Limb (tissue), 2 donors: Measurements from ENCODE around the gene FAM120B.
"Not testable (repeated sequence)": the region's sequence is repeated elsewhere in the genome, so short reads cannot be mapped to it uniquely, and the experiment has no call there.

ENCODE experiments used
- DNase-seq, 2 donors: peaks; one replicate each; pipeline ENCODE4 v3.0.0-alpha.2; 2016; ENCODE audit errors: extremely low spot score in 2 of 2

The FAM120B gene

DNA sequence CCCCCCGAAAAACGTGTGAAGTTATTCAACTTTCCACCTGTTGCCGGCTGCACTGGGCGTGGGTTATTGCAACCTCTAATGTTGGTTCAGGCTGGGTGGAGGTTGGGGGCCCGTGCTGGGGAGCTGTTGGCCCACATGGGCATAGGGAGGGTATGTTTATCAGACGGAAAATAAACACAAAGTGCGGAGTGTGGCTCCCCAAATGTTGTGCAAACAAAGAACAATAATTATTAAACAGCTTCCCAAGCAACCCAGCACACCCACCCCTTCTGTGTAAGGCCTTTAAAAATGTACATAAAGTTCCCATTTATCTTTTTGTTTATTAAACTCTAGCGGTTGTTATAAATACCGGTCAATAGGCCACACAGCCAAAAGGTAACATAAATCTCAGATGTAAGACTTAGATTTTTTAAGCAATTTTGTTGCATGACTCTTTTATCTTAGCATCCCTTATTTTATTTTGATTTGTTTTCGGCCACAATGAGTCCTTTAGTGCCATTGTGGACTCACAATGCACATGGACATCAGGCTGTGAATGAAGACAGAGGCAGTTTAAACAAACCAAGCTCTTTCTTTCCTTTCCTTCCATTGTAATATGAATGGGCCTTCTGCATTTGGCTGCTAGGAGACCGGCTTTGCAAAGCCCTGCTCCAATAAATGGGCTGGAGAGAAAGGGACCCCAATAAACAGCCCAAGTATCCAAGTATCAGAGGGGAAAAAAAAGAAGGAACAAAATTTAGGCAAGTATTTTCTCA is 8.8 kb upstream of the FAM120B start:
- DNase-seq, result no peak

DNA sequence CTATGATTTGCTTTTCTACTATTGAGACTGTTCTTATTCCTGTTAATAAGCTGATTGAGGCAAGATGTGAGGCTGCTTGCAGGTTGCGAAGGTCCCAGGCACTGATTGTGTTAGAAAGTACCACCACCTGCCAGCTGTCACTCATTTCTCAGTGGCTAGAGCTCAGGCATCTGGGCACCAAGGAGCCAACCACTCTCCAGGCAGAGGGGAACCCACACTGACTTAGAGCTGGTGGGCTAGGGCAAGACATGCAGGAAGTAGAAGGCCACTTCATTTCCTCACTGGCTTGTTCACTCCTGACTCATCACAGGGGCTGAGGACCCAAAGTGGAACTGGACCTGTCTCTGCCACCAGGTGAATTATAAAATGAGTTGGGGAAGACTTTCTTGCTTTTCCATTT is 7.9 kb upstream of the FAM120B start:
- DNase-seq, result no peak

DNA sequence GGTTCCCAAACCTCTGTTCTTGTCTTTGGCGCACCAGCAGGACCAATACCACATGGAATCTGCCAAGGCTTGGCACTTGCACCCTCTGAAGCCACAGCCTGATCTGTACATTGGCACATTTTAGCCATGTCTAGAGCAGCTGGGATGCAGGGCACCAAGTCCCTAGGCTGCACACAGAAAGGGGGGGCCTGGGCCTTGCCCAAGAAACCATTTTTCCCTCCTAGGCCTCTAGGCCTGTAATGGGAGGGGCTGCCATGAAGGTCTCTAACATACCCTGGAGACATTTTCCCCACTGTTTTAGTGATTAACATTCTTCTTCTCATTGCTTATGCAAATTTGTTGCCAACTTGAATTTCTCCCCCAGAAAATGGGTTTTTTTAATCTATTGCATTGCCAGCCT is 5.4 kb upstream of the FAM120B start:
- DNase-seq, result no peak

DNA sequence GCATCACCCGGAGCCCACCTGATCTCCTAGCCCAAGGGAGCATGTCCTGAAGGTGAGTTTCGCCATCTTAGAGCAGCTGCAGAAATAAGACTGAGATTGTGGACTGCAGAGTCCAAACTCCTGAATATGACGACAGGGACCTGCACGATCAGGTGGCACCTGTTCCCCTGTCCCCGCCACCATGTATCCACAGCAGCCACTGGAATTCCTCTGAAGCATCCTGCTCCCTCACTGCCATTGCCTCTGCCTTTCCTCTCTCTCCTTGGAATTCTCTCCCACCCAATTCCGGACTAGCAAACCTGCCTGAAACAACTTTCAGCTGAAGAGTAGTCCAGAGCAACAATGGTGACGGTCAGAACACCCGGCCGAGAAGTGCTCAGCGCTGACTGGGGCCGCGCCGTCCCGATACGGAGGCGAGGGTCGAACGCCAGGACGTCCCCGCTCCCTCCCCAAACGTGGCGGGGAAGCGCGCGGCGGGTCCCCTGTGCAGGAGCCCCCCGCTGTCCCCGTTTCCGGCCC is 694 bp upstream of the FAM120B start:
- DNase-seq, result no peak

DNA sequence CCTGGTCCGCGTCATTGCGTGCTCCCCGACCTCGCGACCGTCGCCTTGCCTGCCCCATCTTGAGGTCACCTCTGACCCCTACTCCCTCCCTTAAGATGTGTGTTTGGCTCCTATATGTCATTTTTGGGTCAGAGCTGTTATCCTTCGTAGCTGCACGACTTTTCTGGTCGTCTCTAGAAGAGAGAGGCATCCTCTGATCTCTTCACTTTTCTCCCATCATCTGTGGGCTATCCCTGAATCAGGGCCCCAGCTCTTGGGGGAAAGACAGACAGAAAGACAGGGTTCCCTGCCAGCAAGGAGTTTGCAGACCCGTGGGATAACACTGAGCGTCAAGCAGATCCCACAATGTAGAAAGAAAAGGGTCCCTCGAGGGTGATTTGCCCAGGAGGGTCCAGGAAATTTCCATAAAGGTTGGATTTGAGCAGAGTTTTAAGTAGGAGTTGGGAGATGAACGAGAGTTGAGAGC is 555 bp downstream of the FAM120B start:
- DNase-seq, result no peak

DNA sequence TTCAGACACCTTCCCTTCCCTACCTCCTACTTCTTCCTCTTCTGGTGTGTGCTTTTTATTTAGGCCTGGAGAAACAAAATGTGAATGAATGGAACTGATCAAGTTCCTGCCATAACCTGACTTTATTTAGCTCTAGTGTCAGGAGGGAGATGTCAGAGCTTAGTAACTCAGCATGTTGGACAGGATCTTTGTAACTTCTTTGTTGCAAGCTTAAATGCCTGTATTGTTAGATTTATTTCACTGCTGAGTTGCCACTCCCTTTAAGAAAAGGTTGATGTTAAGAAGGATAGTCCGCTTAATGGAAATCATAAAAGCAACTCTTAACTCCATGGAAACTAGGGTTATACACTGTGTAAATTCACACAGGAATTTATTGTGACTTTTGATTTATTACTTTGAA is 2.2 kb downstream of the FAM120B start:
- no peak for DNase-seq

DNA sequence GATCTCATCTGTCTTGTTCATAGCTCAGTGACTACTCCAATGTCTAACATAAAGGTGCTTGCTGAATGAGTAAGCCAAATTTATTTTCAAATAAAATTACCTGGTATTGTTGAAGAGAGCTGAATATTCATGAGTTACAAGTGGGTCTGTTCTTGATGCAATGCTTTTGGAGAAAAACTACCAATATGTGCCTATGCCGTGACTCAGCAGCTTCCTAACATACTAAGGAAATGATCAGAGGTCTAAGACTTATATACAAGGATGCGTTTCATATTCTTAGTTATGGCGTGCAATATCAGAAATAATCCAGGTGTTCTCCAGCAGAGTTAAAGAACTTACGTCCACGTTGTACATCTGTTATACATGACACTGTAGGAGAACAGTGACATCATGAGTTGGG is 5.1 kb downstream of the FAM120B start:
- no peak for DNase-seq

DNA sequence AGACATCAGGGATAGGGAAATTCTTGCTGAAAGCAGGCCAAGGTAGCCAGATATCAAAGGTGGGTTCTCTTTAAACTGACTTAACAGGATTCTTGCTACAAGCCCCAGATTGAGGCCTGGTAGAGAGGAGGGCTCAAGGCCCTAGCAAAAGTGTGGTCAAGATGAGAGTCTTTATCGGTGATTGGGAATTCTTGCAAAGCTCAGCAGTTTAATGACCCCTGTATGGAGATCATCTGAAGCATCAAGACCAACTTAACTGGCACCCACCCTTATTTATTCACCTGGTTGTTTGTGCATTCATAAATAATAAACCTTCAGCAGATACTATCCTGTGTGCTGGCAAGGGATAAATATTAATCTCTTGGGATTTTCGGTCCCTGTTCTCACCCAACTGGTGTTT is 6.3 kb downstream of the FAM120B start:
- no peak for DNase-seq

DNA sequence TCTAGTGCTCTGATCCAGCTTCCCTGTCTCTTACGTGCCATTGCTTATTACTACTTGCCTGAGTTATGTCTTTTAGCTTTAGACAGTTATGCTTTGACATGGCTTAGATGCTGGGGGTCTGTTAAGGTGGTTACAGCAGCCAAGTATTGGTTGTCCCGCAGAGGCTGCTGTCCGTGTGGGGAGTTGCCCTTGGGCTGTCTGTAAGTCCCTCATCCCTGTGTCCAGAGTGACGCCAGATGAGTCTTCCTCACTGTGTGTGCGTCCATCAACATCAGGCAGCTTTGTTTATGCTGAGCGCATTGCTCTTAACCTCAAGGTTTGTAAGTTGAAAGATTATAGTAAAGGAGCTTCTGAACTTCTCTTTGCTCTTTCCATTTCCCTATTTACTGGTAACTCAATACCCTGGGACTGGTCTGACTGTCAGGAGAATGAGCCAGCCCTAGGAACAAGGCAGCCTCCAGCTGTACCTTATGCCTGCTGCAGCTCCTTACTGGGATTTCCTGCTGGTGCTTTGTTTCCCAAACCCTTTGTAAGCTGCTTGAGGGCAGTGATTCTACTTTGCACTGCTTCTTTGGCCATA is 7.2 kb downstream of the FAM120B start:
- no peak for DNase-seq

DNA sequence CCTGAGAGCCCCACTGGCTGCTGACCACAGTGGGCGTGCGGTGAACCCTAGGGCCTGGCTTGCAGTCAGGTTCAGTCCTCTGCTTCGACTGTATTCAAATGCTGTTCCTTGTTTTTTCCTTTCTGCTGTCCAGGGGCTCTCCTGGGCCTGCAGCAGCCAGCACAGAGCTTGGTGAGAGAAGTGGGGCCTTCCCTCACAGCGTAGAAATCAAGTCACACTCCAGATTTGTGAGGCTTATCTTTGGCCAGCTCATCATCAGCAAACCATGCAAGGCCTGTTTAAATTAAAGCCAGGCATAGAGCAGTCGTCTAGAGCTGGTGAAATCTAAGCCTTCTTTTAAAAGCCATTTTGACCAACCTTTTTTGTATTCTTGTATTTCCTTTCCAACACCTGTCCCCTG is 8.4 kb downstream of the FAM120B start:
- no peak for DNase-seq

DNA sequence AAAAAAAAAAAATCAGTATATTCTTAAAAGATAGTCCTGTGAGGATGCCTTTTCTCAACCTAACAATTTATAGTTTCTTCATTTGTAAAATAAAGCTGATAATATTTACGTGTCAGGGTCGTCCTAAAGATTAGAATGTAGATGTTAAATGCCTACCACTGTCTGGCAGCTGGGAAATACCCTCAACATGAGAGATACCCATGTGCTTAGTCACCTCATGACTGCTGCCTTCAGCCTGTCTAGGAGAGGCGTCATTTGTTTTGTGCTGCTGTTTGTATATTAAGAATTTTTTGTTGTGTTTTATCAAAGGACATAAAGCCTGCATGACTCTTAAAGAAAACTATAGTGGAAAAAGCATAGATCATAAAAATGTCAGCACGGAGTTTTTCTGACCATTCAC is 9.5 kb downstream of the FAM120B start:
- DNase-seq, result no peak

DNA sequence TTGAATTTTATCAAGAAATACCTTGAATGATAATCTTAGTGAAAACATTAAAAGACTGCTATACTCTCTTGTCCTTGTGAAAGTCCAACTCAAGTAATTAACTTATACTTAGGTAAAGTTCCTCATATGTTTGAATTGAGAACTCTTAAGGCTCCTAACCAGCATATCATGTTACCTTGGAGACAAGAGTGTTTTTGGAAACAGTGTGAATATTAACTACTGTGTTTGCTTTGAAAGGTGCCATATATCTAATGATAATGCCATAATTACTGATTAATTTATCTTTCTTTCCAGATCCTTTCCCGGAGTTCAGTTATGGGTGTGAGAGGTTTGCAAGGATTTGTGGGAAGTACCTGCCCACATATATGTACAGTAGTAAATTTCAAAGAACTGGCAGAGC is 10.5 kb downstream of the FAM120B start:
- DNase-seq, result no peak

DNA sequence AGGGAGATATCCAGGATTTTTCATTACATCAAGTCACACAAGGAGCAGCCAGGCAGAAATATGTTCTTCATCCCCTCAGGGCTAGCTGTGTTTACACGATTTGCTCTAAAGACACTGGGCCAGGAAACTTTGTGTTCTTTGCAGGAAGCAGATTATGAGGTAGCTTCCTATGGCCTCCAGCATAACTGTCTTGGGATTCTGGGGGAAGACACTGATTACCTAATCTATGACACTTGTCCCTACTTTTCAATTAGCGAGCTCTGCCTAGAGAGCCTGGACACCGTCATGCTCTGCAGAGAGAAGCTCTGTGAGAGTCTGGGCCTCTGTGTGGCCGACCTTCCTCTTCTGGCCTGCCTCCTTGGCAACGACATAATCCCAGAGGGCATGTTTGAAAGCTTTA is 11.2 kb downstream of the FAM120B start:
- DNase-seq, result no peak

DNA sequence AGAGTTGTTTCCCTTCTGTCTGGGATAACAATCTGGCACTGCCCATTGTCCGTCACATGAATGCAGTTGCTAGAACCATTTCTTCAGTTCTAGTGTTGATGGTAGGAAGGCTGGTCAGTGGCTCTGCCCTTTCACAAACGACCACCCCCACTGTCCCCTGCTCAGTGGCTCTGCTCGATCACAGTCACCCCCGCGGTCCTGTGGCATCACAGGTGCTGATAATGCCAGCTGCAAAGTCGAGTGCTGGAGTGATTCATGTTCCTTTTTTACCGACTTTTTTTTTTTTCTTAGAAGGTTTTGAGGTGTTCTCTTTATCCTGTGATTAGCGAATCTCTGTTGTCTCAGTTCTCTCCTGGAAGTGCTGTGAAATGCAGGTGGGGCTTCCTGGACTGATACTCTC is 22.8 kb downstream of the FAM120B start:
- no peak for DNase-seq

DNA sequence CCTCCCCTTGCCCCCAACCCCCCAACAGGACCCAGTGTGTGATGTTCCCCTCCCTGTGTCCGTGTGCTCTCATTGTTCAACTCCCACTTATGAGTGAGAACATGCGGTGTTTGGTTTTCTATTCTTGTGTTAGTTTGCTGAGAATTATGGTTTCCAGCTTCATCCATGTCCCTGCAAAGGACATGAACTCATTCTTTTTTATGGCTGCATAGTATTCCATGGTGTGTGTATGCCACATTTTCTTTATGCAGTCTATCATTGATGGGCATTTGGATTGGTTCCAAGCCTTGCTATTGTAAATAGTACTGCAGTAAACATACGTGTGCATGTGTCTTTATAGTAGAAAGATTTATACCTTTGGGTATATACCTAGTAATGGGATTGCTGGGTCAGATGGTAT is 28.6 kb downstream of the FAM120B start:
- not testable (repeated sequence) for DNase-seq

DNA sequence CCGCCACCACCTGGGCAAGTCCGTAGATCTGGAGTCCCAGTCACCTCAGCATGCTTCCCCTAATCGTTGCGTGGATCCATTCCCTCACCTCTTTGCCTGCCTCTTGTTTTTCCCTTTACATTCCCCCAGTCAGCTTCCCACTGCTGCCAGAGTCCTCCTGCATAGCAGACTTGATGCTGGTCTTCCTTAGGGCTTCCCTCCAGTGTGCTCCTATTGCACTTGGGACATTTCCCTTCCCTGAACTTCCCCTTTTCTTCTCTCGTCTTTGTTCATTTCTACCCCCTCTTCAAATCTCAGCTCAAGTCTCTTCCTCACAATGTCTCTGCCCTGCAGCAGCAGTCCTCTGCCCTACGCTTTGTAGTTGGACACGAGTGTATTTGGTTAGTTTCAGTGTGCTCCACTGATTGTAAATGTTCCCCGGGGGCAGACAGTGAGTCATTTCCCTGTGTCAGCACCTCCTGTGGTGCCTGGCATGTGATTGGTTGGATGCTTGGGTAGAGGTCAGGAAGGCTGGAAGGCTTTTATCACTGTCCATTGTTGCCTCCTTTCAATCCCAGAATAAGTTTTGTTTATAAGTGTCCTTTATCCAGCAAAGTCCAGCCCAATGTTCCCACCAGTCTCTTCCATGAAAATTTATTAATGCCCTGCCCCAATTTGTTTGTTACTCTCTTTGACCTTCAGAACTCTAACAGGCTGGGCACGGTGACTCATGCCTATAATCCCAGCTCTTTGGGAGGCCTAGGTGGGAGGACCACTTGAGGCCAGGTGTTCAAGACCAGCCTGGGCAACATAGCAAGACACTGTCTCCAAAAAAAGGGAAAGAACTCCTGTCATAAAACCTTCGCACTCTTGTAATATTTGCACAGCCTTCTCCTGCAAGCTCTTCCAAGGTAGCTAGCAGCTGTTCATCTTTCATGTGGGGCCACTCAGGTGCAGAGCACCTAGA is 38.3 kb downstream of the FAM120B start:
- DNase-seq, result no peak

DNA sequence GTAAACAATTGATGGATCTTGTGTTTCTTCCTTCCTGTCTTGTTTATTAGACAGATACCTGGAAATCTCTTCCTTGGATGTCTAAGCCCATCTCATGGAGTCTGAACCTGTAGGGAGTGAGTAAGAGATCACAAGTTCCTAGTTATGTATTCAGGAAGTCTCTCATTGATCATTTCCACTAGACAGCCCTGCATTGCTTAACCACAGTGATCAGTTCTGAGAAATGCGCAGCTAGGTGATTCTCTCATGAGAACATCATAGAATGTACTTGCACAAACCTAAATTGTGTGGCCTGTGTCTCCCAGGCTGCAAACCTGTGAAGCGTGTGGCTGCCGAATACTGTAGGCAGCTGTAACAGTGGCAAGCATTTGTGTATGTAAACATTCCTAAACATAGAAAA is 39.1 kb downstream of the FAM120B start:
- DNase-seq, result no peak

DNA sequence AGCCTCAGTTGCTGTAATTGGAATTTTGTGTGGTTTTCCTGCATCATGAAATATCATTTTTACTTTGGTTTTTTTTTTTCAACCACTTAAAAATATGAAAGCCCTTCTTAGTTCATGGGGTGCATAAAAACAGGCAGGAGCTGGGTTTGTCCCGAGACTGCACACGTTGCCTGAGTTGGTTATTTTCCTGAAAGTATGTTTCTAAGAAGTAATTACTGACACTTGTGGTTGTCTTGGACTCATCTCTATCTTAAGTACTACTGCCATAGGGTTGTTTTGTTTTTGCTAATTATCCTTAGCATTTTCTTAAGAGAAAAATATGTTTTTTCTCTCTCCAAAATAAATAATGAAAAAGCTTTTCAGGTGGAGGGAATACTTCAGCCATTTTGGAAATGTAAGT is 40.1 kb downstream of the FAM120B start:
- DNase-seq, result no peak

DNA sequence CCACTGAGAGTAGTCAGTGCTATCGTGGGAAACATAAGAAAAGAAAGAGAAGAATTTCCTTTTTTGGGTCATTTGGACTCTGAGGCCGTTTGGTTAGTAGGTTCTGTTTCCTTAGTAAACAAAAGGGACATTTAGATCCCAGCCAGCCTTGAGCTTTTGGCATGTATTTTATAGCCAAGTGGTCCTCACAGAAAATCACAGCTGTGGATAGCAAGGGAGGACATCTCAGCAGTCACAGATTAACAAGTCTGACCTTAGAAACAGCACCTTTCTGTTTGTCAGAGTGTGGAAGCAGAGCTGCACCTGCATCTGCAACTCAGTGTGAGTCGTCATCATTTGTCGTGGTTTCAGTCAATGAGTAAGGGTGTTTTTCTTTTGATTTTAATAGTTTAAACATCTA is 40.5 kb downstream of the FAM120B start:
- DNase-seq, result no peak

DNA sequence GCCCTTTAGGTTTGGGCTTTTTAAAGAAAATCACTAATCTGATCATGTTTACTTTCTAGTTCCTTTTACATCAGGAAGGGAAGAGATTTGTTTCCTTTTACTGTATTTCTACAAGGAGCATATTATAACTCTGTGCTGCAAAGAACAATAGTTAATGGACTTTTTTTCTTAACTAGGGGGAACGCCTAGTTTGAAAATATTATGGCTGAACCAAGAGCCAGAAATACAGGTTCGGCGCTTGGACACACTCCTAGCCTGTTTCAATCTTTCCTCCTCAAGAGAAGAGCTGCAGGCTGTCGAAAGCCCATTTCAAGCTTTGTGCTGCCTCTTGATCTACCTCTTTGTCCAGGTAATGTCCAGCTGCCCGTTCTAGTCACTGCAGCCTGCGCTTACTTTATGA is 41.4 kb downstream of the FAM120B start:
- DNase-seq, result no peak

DNA sequence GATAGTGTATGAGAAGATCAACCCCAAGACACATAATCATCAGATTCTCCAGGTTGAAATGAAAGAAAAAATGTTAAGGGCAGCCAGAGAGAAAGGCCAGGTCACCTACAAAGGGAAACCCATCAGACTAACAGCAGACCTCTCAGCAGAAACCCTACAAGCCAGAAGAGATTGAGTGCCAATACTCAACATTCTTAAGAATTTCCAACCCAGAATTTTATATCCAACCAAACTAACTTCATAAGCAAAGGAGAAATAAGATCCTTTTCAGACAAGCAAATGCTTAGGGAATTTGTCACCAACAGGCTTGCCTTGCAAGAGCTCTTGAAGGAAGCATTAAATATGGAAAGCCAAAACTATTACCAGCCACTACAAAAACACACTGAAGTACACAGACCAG is 44.9 kb downstream of the FAM120B start:
- DNase-seq, result not testable (repeated sequence)

DNA sequence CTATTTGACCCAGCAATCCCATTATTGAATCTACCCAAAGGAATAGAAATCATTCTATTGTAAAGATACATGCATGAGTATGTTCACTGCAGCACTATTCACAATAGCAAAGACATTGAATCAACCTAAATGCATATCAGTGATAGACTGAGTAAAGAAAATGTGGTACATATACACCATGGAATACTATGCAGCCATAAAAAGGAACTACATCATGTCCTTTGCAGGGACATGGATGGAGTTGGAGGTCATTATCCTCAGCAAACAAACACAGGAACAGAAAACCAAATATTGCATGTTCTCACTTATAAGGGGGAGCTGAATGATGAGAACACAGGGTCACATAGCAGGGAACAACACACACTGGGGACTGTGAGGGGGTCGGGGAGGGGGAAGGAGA is 48.6 kb downstream of the FAM120B start:
- not testable (repeated sequence) for DNase-seq
